Kasumi-1 (cell line): Measurements from ENCODE around the gene CYYR1.

Experiments
- DNase-seq, 2 experiments: peaks; one replicate each; lab custom pipeline; 2025; lab: John Stamatoyannopoulos, UW

The CYYR1 gene

DNA sequence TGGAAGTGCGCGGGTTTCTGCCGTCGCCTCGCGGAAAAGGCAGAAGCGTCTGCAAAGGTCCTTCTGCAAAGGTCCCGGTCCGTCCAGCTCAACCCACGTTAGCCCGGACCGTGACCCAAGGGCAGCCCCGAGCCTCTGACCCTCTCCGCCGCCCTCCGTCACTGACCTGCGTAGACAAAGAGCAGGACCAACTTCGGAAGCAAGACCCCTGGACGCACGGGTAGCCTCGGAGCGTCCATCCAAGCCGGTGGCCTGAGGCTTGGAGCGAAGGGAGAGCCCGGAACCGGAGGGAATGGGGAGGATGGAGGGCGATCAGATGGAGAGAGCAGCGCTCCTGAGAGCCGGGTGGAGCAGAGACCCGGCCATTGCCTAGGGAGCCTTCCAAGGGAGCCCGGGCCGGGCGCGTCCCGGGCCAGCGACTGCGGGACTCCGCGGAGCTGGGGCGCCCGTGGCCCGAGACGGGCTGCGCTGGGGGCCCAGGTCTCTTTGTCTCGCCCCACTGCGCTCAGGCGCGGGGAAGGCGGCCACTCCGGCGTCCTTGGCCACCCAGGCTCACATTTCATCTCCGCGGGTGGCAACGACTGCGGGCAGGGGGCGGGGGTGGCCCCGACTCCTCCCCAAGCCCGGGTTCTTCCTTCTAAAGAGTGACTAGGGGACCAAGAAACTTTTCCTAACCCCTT lies at the start of gene CYYR1:
CYYR1 (minus strand) TSS at position 585 of the 680 bp plus-strand sequence; CDS start at position 239, 346 bp downstream.
- DNase-seq: no peak

DNA sequence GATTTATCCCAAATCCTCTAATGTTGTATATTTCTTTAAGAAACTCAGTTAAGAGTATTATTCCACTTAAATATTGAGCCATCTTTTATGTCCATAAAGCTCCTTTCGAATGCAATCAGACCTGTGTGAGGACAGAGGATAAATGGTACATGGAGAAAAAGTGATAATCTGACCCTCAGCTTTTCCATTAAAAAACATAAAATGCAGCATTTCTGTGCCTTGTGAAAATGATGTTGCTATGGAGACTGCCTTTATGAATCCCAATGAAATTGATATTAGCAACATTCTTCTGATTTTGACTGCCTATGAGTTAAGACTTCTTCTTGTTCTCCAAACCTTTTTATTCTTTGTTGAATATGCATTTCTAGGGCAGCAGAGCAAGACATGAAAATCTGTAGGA lies 44.1 kb upstream of the CYYR1 start:
- no peak for DNase-seq

DNA sequence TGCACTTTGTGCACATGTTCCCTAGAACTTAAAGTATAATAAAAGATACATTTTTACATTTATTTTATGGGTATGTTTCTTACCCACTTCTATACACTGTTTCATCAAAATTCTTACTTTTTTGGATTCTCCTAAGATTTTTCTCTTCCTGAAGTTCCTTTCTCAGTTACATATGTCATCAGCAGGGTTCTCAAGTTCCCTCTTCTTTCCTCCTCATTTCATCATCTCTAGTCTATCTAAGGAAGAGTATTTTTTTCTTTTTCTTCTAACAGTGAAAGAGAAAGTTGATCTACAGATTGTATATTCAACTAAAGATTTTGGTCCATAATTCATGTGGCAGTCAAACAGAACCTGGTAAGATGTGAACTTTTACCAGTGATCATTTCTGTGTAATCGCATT lies 41.2 kb upstream of the CYYR1 start:
- no peak for DNase-seq

DNA sequence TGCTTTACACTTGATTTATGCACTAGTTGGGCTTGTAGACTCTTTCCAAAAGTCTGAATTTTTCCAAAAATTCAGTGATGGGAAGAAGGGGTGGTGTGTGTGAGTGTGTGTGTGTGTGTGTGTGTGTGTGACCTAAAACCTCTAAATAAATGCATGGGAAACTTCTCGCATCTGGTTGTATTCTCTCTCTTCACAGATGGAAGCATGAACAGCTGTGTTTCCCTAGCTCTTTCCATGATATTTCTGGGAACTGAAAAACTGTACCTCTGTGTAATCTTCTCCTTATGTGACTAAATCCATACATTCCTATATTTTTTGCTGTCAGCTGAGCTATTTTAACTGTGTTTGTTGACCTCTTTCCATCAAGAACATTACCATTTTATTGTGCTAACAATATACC lies 26.2 kb upstream of the CYYR1 start:
- no peak for DNase-seq

DNA sequence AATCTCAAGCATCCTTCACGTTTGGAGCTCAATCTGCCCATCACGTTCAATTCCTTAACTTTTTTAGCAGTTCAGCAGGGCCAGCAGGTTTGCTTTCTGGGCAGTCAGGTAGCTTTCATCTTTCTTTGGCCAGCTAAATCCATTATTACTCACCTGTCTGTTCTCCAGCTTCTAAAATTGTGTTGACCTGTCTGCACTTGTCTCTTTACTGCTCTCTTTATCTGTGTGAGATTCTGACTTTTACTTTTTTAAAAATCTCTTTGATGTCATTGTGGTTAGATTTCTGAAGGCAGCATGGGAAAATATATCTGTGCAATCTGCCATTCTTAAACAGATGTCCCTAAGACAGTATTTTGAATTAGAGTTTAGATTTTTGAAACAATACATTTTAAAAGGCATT lies 24.9 kb upstream of the CYYR1 start:
- no peak for DNase-seq

DNA sequence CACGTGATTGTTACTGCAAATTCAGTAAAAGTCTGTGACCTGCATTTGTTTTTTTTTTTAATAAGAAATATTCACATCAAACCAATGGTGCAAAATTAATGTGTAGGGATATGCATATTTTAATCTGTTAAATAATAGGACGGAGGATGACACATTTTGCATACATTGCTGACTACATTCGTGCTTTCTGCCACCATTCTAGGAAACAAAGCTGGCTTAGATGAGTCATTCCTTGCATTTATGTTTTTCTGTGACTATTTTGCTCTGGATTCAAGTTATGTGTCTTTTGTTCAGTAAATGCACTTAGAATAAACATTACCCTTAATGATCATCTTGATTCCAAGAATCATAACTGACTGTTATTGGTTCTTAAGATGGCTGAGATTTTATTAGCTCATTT lies 23.9 kb upstream of the CYYR1 start:
- DNase-seq: no peak

DNA sequence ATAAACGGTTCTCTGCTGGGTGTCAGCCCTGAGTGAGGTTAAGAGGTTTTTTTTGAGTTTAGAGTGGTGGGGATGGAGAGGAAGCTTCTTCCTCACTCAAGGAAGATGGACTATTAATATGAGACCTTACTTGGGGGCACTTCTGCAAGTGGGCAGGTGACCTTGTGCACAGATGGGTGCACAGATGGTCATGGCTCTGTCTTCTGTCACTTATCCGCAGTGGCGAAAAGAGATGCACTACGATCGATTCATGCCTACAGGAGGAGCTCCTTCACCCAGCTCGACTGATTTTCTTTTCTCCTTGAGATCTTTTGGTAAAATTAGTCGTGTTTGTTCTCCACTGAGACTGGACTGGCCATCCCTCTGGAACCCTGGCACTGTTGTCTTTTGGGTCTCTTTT lies 22.9 kb upstream of the CYYR1 start:
- no peak for DNase-seq

DNA sequence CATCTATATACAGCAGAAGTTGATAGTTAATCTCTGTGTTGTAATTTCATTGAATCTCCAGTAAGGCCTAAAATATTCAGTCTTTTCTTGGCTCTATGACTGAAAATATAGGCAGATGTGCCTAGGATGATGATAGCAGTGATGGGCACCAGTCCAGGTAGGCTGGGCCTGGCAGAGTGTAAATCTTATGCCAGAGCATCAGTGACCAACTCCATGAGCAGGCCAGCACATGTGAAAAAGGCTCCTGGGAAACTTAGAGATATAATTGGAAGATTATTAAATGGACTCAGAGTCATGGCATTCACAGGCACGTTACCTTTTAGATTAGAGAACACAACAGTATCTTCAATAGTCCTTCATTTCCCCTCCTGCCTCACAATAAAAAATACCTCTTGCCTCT lies 20.7 kb upstream of the CYYR1 start:
- no peak for DNase-seq

DNA sequence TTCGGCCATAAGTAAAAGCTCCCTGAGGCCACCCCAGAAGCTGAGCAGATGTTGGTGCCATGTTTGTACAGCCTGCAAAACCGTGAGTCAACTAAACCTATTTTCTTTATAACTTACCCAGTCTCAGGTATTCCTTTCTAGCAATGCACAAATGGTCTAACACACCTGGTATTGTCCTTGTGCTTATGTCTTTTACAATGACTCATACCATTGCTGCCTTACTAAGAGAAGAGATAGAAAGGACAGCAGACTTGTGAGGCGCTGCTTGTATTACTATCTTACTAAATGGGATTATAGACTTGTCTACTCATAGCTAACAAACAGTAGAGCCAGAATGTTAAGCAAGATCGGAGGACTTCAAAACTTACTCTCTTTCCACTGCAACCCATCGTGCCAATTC lies 18.5 kb upstream of the CYYR1 start:
- DNase-seq: no peak

DNA sequence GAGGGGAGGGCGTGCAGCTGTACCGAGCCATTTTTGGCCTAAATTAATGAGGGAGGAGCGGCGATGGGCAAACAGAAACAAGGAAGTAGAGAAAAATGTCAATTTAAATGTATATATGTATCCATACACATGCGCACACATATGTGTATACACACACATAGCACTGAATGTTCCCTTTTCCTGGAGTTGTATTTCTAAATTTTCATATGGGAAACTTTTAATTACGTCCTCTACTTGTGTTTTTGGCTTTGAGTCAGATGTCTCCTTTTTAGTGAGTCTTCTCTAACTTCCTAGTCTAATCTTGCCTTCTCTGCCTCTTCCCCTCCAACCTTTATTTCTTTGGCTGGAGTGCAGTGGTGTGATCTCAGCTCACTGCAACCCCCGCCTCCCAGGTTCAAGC lies 15.4 kb upstream of the CYYR1 start:
- no peak for DNase-seq

DNA sequence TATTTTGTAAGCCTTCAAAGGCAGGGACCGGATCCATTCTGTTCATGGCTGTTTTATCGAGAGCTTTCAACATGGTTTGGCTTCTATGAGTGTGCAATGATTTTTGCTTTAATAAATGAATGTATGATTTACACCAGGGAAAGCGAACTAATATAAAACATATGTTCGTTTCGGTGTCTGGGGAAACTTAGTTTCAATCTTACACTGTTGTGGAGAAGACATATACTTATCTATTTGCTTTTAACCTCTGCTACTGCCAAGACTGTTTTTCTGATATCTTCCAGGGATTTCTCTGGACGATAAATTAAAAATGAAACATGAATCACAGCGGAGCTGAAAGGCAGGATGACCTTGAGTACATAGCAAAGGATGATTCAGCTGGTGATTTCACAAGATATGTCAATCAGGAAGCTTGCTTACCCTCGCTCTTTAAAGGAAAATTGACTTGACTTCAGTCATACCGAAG lies 14.7 kb upstream of the CYYR1 start:
- no peak for DNase-seq

DNA sequence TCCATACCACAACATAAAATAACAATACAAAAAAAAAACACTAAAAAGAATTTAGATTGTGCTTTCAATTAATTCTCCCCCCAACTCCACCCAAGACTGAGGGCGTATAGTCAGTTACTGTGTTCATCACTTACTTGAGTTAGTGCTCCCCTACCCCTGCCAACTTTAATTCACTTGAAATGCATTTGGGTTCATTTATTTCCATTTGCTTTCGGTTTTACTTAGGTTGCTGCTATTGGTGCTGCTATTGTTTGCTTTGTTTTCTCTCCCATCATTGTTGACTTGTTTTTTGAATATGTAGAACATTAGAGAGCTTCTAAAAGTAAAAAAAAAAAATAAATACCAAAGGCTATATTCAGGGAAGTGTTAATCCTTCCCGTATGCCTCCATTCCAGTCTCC lies 10.7 kb upstream of the CYYR1 start:
- no peak for DNase-seq

DNA sequence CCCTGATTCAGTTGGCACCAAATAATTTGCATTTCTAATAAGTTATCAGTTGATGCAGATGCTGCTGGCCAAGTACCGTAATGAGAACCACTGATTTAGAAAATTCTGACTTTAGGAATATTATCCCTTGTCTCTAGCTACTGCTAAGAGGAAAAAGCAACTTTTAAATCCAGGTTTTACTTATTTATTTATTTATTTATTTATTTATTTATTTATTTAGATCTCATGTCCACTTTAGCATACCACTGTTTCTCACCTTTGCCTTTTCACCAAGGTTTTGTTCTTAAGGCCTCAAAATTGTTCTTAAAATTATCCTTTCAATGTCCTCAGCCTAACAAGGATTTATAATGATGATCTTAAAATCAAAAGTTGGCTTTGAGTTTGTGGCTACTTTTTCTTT lies 8.7 kb upstream of the CYYR1 start:
- DNase-seq: no peak

DNA sequence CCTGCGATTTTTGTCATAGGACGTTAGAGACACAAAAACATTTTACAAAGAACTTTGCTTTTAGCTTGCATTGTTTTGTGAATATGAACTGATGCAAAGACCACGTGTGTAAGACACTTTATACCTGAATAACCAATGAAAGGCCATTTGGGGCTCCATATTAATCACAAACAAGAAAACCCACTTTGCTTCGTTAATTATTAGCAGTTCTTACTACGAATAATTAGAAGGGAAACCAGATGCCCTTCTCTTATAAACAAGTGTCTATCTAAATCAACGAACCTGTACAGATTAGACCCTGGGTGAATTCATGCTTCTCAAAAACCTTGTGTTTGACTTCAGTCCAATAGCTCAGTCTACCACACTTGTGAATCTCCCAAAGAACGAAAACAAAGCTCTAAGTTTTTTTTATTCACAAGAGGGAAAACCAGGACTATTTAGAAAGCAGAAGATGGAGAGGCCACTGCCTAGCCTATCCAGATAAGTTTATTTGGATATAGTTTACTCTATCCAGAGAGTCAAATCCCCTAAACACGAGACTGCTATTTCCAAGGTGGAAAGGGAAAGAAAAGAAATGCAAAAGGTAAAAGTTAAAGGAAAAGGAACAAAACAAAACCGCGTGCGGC lies 897 bp downstream of the CYYR1 start:
- no peak for DNase-seq

DNA sequence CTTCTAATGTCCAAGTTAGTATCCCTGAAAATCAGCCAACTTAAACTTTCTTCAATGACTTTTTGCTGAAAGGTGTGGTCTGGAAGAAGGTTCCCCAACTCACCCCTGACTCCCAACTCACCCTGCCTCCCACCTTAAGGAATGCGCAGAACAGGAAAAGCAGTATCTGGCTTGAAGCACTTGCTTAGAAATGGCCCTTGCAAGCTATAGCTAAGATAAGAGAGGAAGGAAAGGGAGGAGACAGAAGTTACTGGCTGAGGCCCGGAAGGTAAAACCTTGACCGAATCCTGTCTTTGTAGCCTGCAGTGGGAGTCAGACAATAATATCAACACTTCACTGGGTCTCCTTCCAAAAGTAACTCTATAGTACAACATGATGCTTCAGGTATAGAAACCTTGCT lies 2.9 kb downstream of the CYYR1 start:
- no peak for DNase-seq

DNA sequence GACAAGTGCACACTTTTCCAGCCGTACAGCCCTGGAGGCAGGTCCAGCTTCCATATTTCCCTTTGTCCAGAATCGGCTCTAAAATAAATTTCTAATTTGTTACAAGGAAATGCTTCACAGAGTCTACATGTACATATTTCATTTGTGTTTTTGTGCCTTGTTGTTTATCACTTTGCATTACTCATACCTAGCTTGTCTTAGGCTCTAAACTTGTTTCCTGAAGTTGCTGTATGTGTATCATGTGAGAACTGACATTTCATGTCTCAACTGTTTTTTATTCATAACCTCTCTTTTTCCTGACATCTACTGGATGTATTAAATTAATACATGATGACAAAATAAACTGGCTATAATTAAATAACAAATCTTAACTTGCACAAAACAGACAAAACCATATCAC lies 7.5 kb downstream of the CYYR1 start:
- no peak for DNase-seq

DNA sequence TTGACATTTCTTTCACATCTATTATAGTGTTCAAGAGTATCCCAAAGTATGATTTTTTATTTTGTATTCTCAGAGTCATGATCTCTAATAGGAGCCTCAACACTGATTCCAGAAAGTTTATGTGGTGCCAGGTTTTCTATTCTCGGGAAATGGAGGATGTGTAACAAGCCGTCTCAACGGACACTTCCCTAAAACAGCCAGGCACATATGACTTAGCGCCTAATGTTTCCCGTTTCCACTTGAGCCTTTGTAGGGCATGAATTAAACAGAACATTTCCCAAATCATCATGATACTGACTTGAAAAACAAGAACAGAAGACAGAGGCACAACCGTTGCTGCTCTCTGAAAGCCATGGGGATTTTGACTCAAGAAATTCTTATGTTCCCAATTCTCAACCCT lies 8.0 kb downstream of the CYYR1 start:
- no peak for DNase-seq

DNA sequence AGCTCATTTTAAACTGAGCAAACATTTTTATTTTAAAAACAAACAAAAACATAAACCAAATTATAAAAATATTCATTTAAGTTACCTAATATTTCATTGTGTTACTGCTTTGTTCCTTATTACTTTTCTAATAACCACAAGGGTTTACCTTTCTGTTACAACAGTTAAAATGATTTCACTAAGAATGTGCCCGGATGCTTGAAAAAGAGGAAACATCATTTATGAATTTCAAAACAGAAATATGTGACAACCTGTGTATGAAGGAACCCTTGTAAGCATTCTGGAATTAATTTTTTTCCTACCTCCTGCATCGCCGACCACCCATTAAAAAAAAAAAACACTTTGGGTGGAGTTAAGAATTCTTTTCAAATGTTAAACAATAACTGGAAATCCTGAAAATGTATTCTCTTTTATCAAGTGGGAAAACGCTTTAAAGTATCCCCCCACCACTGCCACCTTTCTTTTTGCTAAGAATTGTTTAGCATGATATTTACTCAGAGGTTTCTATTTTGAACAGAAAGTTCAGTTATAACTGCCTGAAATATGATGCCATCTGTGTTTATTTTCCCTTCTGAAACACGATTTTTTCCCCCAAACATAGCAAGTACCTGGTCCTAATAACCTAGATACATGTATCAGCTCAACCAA lies 9.1 kb downstream of the CYYR1 start:
- DNase-seq: no peak

DNA sequence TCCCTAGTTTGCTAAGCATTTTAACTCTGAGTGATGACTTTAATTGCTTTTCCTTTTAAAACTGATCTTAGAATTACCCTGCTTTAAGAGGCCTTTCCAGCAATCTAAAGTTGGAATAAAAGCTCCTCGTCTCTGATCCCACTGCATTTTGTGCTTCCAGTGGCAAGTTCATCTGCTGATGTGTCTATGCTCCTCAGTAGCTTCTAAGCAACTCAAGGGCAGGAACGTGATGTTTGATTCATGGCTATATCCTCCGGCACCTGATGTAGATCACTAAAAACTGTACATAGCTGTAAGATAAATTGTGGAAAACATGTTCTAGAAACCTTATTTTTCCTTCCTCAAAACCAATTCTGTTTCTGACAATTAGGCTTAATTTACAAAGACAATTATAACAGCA lies 12.5 kb downstream of the CYYR1 start:
- DNase-seq: no peak

DNA sequence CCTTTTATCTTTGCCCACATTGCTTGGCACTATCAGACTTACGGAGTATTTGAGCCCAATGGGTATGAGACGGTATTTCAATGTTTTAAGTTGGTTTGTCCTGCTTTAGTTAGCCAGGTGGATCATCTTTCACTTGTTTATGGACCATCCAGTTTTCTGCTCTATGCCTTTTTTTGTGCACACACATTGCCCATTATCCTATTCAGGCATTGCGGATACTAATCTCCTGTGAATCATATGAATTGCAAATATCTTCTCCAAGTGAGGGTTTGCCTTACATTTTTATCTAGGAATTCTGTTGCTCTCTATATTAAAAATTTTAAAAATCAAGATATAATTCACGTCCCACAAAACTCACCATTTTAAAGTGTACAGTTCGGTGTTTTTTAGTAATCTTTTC lies 14.0 kb downstream of the CYYR1 start:
- DNase-seq: no peak

DNA sequence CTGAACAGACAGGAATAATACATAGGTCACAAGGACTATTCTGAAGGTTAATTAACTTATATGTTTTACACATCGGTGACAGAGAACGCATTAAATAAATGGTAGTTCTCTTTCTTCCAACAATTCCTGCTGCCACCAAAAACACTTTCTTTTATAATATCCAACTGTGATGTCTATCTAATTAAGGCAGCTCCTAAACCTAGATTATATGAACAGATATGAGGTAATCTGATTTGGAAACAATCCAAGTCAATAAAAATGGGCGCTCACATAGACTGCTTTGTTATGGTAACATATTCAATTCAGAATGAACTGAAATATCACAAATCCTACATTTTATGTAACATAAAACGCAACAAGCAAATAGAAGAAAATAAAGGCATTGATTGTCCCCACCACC lies 16.0 kb downstream of the CYYR1 start:
- DNase-seq: no peak

DNA sequence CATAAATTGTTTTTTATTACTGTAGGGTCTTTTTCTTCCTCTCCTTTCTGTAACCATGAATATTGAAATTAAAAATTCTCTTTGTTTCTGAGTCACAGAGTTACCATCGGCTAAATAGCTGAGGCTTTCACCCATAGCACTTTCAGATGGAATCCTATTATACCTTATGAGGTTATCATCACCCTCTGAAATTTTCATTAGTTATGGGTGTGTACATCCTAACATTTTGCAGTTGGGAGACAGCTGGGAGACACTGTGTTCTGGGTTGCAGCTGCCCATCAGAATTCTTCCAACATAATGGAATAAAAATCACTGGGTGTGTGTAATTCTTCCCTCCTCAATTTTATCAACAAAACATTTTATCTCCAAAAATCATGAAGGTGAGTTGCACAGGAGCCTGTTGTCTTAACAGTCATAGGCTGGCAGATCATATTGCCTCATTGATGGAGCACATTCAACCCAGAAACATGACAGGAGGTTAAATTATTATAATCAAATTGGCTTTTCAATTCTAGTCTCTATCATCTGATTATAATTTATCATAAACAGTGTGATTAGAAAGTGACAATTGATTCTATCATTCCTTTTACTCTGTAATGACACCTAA lies 17.4 kb downstream of the CYYR1 start:
- no peak for DNase-seq

DNA sequence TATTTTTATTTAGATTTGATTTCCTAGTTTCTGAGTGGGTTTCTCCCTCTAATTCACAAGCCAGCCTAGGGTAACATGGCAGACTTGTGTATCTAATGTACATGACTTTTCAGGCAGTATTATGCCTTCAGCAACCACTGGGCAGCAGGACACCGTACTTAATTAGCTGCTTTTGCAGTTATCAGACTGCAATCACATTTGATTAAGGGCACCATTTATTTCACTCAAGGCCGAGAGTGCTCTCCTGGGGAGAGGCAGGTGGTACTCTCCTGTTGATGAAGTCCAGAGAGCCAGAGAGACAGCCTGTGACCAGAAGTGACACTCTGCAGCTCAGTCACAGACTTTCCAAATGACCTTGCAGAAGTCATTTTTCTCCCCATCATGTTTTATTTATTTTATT lies 18.7 kb downstream of the CYYR1 start:
- no peak for DNase-seq
